Raji (cell line): Measurements from ENCODE around the gene ALDH1B1.

Experiments used
- POLR2A ChIP-seq: IDR thresholded peaks from 2 replicates; pipeline ENCODE4 v1.6.1; 2011; ENCODE audit warnings: low read depth, low read length, control low read depth; ENCODE audit not compliant: insufficient read depth

The ALDH1B1 gene

GRCh38 chr9:38415856-38416255, 23.4 kb downstream of the ALDH1B1 start:
- TF ChIP-seq POLR2A: no peak

- no peak for TF ChIP-seq POLR2A
Observed at GRCh38 chr9:38416461-38416860, 24.0 kb downstream of the ALDH1B1 start.

GRCh38 chr9:38417003-38417945, 24.8 kb downstream of the ALDH1B1 start:
- no peak for TF ChIP-seq POLR2A

- no peak for TF ChIP-seq POLR2A
Observed at GRCh38 chr9:38418366-38418765, 25.9 kb downstream of the ALDH1B1 start.

GRCh38 chr9:38419181-38419580, 26.7 kb downstream of the ALDH1B1 start:
- TF ChIP-seq POLR2A: no peak

- TF ChIP-seq POLR2A: no peak
Observed at GRCh38 chr9:38421498-38422211, 29.2 kb downstream of the ALDH1B1 start.

GRCh38 chr9:38422555-38423260, 30.2 kb downstream of the ALDH1B1 start:
- TF ChIP-seq POLR2A: no peak

- no peak for TF ChIP-seq POLR2A
Observed at GRCh38 chr9:38423273-38423972, 30.9 kb downstream of the ALDH1B1 start.

- no peak for TF ChIP-seq POLR2A
Observed at GRCh38 chr9:38423973-38424843, 31.7 kb downstream of the ALDH1B1 start, which contains the start of gene IGFBPL1. IGFBPL1 (minus strand) TSS chr9:38424454; CDS start chr9:38424424, 30 bp downstream.

GRCh38 chr9:38424918-38425317, 32.4 kb downstream of the ALDH1B1 start:
- no peak for TF ChIP-seq POLR2A

- no peak for TF ChIP-seq POLR2A
Observed at GRCh38 chr9:38428062-38428461, 35.6 kb downstream of the ALDH1B1 start.

GRCh38 chr9:38431116-38431515, 38.6 kb downstream of the ALDH1B1 start:
- TF ChIP-seq POLR2A: no peak

- no peak for TF ChIP-seq POLR2A
Observed at GRCh38 chr9:38432922-38433510, 40.5 kb downstream of the ALDH1B1 start.
